Heart left ventricle (tissue), 13 donors: ENCODE results near the gene MAGI1.

Experiments used
- POLR2A ChIP-seq, 2 donors: fragments of 450-650 bp; IDR thresholded peaks; one replicate each; pipeline ENCODE4 v1.6.1; 2017; ENCODE audit warnings: antibody characterized with exemption in 2 of 2, mild to moderate bottlenecking in 2 of 2, moderate library complexity in 2 of 2
- TF ChIP-seq, protein P1 (sequence below), 12 donors: fragments of 200-600 bp; sonication (generic) in 4 of 12; IDR thresholded peaks; one replicate each; pipeline versions ENCODE4 v1.5.0 to v1.8.0; 2018 to 2022; ENCODE audit warnings: antibody characterized with exemption in 12 of 12, mild to moderate bottlenecking in 5 of 12
- donor health status: ischemic (EF 13 %, LVEDD 7.1; RV severe dilation, severe dysfunction).
- donor health status: DM: no; HTN: yes; CAD: no.
- donor health status: DM: no; HTN: no; CAD: no.
- donor health status: ischemic (EF 25% LVEDD 6.9; RV normal size, moderate dysfunction).
- donor health status: ischemic (EF 25% LVEDD 5.7; RV mildly dilated, moderate dysfunction).
- donor health status: ischemic (EF 35%, LVEDD 5.7; RV mildly dilated, moderate dysfunction).
- donor health status: nonischemic (EF 11% LVEDD 7.7; RV severe dilation, severe dysfunction).
- donor health status: DM: yes; HTN: yes; CAD: no.
- donor health status: PGD.
- donor health status: ischemic (EF 29% LVEDD 5.4; RV normal size, mild dysfunction).
- donor health status: nonischemic (EF 23%, LVEDD 6.1; RV moderate dilation, normal function).

- TF ChIP-seq, protein P1, sequence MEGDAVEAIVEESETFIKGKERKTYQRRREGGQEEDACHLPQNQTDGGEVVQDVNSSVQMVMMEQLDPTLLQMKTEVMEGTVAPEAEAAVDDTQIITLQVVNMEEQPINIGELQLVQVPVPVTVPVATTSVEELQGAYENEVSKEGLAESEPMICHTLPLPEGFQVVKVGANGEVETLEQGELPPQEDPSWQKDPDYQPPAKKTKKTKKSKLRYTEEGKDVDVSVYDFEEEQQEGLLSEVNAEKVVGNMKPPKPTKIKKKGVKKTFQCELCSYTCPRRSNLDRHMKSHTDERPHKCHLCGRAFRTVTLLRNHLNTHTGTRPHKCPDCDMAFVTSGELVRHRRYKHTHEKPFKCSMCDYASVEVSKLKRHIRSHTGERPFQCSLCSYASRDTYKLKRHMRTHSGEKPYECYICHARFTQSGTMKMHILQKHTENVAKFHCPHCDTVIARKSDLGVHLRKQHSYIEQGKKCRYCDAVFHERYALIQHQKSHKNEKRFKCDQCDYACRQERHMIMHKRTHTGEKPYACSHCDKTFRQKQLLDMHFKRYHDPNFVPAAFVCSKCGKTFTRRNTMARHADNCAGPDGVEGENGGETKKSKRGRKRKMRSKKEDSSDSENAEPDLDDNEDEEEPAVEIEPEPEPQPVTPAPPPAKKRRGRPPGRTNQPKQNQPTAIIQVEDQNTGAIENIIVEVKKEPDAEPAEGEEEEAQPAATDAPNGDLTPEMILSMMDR (IDR thresholded peaks at IDR 0.05) = no peak
- no peak for TF ChIP-seq POLR2A (IDR thresholded peaks at IDR 0.05)
Measured at GRCh38 chr3:65534805-65535204, 503.9 kb downstream of the MAGI1 start.
